Cardiac fibroblast (primary cell): ENCODE data around the gene RNASE12.

Experiments
- DNase-seq, 2 donors: peaks; one replicate each; pipeline versions ENCODE4 v3.0.0 to v3.0.0-alpha.2; 2010; ENCODE audit warnings: low read depth in 2 of 2
- H3K4me3 ChIP-seq, 2 donors: replicated peaks in 1 of 2; 1 replicate in 1 of 2; 2 replicates in 1 of 2; pipeline ENCODE4 v1.5.1; 2011; ENCODE audit warnings: low read depth in 2 of 2, low read length in 2 of 2, mild to moderate bottlenecking in 2 of 2, moderate library complexity in 1 of 2
- CTCF ChIP-seq: IDR thresholded peaks from one replicate; pipeline ENCODE4 v1.5.1; 2011; ENCODE audit warnings: low read depth, mild to moderate bottlenecking, low read length, inconsistent platforms

The RNASE12 gene

GRCh38 chr14:20551606-20552005 is 39.6 kb downstream of the RNASE12 start:
- no peak for TF ChIP-seq CTCF
- no peak overlapping the region for H3K4me3 ChIP-seq
- DNase-seq: no peak

- H3K4me3 ChIP-seq: no peak overlapping the region
- no peak for DNase-seq
- TF ChIP-seq CTCF: no peak
Measured at GRCh38 chr14:20550926-20551325, 40.2 kb downstream of the RNASE12 start.

- no peak for TF ChIP-seq CTCF
- H3K4me3 ChIP-seq: no peak overlapping the region
- DNase-seq: no peak
Measured at GRCh38 chr14:20548414-20549158, 42.6 kb downstream of the RNASE12 start.

GRCh38 chr14:20546877-20547276 is 44.3 kb downstream of the RNASE12 start:
- no peak for TF ChIP-seq CTCF
- H3K4me3 ChIP-seq: no peak overlapping the region
- DNase-seq: no peak
